NCI-H2196 treated with DMSO at 0.1 percent for 48 hours (cell line): ENCODE results near the gene GFI1.

Source experiments
- DNase-seq: peaks from one replicate; lab custom pipeline; 2025; ENCODE audit not compliant: unreplicated experiment; lab: John Stamatoyannopoulos, UW

GFI1 gene

DNA sequence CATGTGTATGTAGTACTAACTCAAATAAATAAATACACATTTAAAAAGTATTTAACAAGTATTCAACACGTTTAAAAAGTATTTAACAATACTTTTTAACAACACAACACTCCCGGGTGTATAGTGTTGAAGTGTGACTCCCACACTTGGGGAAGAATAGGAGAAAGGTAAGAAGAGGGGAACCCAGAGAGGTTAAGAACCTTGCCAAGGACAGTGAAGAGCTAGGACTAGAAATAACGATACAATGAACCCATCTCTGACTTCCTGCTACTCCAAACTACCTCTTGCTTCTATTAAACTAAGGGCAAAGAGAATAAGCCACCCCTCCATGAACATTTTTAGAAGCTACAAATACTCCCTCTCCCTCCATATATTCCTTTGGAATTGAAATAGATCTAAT lies 1.7 kb upstream of the GFI1 start:
- no peak for DNase-seq

DNA sequence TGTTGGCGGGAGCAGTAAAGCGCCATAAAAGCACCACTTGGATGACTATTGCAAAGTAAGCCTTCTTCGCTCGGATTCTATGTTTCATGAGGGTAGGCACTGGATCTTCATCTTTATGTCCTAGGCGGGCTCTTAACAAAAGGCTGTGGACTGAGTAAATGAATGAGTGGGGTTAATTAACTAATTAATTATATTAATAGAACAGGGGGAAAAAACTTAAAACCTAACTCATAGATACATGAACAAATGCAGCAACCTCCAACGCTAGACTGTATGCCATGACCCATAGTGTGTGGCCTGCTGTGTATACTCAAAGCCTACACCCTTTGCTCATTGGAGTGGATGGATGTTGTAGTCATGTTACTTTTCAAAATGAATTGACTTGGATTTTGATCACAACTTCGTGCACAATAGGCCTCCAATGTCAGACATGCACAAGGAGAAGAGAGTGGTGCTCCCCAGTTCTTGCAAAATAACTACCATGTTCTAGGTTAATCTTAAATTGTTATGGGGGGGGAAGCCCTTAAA lies 417 bp upstream of the GFI1 start:
- no peak for DNase-seq

DNA sequence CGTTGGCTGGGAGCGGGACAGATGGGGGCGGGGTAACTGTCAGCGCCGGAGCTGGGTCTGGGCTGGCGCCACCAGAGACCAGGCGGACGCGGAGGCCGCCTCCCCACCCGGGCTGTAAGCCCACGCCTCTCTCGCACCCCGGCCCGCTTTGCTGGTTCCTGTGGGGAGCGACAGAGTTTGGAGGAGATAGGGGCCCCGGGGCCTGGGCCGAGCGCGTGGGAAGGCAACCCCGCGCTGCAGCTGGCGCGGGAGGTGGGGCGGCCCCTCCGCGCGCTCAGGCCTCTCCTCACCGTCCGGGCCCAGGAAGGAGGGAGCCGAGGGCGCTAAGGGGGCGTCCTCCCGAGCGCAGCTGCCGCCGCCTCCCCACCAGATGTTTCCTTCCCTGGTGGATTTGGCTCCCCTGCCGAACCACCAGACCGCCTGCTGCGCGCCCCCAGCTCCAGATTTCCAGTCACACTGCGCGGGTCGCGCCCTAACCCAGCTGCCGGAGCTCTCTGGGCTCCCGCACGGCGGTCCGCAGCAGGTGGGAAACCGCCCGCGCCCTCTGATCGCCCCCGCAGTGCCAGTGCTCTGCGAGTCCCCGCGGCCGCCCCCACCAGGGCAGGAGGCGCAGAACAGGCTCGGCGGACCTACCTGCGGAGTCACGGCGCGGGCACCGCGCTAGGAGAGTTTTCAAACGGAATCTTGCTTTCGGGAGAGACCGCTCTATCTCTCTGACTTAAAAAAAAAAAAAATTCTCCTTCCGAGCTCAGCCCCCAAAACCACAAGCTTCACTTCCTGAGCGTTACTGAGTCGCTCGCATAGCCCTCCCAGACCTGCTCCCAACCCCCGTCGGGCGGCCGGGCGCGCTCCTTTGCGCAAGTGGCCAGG lies 1.1 kb downstream of the GFI1 start:
- peak; percentile 51 for DNase-seq

DNA sequence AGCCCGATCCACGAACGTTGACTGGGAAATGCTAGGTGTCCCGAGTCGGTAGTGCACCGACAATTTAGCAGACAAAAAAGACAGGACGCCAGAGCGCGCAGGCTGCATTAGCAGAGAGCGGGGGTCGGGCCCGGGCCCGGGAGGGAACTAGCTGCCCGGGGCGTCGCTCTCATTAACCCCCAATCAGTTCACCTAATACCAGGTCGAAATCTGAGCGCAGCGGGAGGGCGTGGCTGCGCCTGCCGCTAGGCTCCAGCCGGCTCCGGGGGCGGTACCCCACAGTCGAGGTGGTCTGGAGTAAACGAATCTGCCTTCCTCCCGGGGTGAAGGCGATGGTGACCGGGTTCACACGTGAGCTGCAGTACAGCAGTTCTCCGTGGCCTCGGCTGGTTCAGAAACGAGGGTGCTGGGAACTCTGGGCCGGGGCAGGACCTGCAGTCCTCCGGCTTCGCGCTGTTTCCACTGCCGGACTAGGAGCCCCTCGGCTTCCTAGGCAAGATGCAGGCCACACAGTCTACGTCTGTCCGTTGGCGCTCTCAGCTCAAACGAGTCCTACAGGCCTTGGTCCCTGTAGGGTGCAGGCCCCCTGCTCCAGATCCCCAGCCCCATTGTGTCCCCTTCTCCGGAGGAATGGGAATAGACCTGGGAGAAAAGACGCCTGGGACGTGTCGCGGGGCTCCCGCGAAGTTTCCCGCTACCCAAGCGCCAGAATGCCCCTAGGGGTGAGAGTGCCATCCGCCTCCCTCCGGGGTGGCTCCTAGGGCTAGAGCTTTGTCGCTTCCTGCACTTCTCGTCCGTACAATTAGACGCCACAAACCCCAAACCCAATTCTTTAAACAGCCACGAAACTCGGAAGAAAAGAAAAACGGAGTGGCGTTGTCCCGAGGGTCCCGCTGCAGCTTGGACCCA lies 2.0 kb downstream of the GFI1 start:
- peak; percentile 15 for DNase-seq

DNA sequence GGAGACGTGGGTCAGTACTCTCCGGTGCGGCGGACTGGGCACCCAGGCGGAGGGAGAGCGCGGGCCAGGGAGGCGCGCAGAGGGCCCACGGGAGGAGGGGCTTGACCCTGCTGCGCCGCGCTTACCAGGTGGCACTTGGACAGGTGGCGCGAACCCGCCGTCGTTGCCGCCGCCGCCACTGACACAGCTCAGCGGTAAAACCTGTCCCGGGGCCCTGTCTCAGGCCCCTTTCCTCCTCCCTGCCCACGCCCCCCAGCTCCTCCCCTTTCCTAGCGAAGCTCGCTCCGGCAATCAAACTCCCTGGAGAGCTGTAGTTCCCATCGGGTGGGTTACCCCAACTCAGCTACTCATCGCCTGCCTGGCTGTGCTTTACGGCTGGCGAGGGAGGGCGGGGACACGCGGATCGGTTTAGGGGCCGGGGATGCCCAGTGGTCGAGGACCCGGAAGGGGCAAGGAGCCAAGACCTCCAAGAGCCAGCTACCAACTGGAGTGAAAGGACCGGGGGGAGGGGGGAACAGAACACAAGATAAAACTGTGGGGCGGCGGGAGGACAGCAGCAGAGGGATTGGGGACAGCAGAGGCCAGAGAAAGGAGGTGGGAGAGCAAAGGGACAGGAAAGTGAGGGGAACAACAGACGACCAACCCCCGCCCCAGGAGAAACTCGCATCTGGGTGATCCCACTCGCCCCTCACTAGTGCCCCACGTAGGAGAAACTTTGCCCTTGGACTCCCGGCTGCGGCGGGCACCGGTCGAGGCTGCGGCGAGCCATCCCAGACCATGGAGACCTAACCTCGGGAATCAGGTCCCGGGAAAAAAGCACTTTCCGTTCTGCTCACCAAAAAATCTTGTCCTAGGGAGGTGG lies 2.9 kb downstream of the GFI1 start:
- no peak for DNase-seq

DNA sequence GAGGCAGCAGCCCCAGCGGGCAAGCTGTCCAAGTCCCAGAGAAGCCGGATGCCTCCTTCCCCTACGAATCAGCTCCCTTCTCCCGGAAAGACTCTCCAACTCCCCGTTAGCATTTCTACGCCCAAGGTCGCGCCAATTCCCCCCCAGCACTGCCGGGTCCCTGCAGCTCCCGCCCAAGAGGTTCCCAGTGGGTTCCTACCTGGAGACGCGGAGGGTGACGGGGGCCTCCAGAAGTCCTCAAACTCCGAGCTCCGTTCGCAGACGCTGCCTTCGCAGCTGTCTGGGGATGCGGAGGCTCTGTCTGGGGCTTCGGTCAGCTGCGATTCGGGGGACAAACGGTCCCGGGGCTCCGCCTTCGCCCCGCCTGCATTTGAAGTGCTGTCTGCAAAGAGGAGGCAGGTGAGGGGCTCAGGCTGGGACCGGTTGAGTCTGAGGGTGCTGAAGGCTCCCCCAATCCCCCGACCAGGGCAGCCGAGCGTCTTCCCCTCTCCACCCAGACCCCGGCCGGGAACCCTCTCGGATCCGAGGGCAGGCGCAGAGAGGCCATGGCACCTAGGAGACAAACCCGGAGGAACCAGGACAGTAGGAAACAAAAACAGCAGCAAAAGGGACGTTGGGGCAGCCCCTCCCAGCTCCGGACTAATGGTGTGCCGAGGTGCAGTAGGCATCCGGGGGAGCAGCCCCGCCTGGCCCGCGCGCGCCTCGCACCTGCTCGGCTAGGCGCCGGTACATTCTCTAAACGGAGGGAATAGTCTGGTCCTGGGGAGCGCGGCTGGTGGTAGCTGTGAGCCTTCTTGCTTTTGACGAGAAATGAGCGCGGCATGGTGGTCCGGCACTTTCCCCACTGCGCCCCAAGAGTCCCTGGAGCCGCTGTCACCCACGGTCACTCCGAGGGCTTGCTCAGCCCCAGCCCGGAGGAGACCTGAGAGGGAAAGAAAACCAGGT lies 3.8 kb downstream of the GFI1 start:
- no peak for DNase-seq

DNA sequence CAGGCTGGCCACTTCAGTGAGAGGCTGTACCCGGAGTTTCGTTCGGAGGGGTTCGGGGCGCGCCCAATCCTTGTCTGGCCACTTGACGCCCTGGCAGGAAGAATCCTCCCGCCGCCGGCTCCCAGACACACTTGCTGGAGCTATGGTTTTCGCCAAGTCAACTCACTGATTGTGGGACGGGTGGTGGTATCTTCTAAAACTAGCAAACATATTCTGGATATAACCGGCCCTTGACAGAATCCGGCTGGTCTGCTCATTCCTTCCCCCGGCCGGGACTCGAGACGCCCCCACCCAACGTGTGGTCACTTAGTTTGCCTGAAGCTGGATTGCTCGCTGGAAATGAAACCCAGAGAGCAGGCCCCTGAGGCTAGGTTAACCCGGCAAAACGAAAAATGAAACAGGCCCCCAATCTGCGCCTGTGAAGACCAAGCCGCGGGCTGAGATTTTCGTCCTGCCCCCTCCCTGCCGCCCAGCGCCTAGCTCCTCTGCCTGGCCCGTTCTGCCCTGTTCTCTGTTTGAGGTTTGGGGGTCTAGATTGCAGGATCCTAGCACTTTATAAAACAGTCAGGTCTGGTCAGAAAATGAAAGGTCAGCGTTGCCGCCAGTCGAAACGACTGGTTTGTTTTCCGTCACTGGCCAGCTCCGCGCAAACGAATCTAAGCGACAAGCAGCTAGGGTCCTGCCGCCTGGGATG lies 4.6 kb downstream of the GFI1 start:
- DNase-seq: no peak

DNA sequence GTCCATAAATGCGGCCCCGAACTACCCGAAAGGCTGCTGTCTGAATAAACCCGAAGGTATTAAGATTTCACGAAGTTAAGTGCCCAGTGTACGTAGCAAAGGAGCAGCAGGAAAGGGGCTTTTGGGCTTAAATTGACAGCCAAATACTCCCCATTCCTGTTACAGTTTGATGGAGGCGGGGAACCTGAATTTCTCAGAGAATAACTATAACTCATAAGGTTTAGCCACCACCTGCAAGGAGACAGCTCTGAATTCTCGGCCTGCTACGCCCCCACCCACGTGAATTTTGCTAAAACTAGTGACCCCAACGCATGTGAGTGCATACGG lies 5.2 kb downstream of the GFI1 start:
- DNase-seq: no peak

DNA sequence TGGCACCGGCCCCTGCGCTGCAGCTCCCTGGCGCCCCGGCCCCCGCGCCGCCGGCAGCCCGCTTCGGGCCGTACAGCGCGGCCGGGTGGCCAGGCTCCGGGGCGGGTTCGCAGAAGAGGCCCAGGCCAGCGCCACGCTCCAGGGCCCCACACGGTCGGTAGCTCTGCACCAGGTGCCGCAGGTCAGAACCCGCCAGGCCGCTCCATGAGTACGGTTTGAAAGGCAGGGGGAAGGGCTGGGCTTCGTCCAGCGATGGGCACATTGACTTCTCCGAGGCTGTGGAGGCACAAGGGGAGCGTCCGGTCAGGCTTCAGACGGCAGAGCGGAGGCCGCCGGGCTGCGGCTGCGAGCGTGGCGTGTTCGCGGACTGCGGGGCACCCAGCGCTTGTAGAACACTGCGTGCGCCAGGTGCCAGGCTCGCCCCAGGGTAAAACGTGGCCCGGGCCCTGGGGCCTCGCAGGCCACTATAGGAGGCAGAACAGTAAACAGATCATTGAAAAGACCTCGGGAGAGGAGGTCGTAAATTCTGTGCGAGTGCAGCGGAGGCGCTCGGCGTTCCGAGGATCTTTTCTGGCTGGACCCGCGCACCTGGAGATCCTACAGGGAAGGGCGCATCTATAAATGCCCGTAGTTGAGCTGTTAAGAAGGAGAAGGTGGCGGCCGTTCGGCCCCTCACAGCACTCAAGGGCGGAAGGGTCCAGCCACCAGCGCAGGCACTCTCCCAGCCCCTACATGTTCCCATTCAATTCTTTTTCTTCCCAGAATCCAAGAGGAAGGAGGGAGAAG lies 5.7 kb downstream of the GFI1 start:
- DNase-seq: no peak

DNA sequence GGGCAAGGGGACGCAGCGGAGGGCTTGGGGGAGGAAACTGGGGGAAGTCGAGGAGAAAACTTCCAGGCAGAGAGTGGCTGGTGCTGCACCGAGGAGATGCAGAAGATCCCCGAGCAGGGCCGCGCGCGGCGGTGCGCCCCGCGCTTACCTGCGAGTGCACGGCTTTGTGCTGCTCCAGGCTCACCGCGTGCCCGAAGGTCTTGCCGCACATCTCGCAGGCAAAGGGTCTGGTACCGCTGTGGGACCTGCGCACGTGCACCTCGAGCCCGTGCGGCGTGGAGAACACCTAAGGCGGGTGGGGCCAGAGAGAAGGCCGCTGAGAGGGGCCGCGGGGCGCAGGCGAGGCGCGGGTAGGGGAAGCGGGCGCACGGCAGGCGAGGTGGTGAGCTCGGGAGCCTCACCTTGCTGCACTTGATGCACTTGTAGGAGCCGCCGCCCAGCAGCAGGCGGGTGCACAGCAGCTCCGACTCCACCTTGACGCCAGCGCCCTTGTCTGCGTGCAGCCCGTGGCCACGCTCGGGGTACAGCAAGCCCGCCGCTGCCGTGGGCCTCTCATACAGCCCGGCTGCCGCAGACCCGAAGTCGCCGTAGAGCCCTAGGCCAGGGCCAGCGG lies 6.4 kb downstream of the GFI1 start:
- no peak for DNase-seq

DNA sequence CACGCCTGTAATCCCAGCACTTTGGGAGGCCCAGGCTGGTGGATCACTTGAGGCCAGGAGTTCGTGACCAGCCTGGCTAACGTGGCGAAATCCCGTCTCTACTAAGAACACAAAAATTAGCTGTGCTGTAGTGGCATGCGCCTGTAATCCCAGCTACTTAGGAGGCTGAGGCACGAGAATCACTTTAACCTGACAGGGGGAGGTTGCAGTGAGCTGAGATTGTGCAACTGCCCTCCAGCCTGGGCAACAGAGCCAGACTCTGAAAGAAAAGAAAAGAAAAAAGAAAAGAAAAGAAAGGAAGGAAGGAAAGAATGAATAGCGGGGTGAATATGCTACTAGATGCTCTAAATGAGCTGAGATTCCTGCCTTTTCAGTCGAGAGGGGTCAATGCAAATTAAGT lies 7.1 kb downstream of the GFI1 start:
- no peak for DNase-seq

DNA sequence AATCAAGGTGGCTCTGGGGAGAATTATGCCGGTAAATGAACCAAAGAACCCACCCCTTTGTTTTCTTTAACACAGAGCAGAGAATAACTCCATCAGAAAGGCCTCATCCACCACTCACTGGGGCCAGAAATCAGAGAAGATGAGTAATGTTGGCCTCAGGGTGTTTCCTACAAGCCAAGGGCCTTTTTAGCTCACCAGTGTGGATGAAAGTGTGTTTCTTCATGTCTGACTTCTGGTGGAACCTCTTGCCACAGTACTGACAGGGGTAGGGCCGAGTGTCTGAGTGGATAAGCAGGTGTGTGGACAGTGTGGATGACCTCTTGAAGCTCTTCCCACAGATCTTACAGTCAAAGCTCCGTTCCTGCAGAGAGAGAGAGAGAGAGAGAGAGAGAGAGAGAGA lies 8.3 kb downstream of the GFI1 start:
- DNase-seq: no peak

DNA sequence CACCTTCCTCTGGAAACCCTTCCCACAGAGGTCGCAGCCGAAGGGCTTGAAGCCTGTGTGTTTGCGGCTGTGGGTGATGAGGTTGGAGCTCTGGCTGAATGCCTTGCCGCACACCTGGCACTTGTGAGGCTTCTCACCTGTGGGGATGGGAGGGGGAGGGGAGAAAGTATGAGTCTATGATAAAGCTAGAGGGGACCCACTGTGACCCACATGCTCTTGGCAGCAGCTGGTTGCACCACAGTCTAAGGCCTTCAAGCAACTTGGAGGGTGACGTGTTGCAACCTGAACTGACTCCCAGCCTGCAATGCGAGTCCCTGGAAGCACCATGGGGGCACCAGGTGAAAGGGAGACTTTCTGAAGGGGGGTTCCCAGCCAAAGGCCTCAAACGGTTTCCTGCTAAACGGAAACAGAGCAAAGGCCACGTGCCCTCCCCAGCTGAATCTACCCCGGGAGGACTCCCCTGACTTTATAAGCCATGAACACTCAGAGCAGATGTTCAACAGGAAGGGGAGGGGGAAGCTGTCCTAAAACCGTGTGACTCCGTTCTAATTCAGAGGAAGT lies 10.6 kb downstream of the GFI1 start:
- no peak for DNase-seq

DNA sequence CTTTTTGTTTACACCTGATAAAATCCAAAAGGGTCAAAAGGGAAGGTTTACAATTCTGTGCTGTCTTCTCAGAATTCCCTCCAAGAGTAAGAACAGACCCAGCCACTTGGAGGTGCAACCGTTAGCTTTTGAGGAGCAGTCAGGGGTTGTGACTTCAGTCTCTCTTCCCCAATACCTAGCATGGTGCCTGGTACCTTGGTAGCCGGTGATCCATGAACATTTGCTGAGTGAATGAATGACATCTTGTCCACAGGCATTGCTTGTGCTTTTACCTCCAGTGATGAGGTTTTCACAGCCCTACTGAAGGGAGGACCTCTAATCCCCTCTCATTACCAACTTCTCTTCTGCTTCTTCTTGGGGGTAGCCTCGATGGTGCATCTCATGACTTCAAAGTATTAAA lies 11.7 kb downstream of the GFI1 start:
- no peak for DNase-seq

DNA sequence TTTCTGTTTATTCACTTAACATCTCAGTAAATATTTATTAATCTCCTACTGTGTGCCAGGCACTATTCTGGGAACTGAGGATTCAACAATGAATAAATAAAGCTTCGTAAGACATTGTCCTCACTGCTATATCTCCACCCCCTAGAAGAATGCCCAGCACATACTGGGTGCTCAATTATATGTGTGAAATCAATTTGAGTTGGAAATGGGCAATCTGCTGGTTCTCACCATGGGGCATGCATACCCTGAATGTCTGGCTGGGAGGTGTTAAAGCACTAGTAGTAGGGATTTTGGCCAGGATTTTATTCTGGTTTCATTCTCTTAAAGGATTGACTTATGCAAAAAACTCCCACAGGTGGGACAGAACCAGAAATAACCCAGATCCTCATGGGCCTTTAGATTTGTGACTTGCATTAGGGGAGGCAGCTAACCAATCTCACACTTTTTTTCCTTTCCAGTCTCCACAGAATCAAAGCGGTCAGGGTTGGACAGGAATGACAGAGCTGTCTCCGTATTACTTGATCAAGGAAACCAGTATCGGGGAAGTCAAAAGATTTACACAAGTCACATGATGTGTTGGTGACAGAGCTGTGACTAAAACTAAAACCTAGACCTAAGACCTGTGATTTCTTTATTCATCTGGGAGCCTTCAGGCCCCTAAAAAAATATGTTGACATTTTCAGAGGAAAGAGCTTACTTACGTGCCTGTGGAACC lies 12.8 kb downstream of the GFI1 start:
- DNase-seq: no peak

DNA sequence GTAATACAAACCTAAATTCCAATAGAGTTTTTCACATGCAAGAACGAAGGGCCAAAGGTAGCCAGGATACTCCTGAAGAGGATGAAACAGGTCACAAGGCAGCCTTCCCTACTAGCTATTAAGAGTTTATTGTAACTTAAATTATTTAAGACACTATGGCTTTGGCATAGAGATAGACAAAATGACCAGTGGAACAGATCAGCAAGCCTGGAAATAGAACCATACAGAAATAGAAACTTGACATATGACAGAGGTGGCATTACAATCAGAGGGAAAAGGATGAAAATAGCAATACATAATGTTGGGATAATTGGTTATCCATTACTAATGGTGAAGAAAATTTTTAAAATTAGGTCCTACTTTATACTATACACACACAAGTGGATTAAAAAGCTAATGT lies 16.5 kb downstream of the GFI1 start:
- DNase-seq: no peak

DNA sequence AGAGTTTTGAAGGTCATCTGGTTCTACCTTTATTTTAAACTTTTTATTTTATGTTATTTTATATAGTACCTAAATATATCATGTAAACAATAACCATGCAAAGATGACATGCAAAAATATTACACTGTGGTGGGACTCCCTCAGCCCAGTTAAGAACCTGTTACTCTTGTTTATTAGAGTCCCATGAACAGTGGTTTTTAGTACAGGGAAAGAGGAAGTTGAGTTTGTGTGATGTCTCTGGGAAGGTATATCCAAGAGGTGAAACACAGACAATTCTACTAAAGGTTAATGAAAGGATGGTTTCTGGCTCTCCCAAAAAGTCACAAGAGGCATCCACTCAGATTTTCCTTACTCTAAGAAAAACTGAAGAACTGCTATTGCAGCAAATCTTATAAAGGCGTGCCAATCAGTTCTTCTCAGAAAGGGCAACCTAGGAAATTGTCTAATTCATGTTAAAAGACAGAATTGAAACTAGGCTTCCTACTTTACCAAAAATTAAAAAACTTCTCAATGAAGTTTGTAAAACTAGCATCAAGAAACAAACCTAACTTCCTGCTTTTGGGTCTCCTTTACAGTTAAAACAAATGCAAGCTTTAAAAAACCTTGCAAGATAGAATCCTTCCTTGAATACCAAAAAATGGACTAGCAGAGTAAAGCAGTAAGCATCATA lies 19.9 kb downstream of the GFI1 start:
- DNase-seq: no peak
